H1 (cell line): Measurements from ENCODE around the gene UGT1A9.

Experiments
- EP300 ChIP-seq, 2 experiments: IDR thresholded peaks; 1 replicate in 1 of 2; 2 replicates in 1 of 2; pipeline ENCODE4 v1.6.1; 2011 to 2012; ENCODE audit warnings: low read depth in 2 of 2, low read length in 2 of 2, mild to moderate bottlenecking in 2 of 2, borderline replicate concordance in 1 of 2, inconsistent platforms in 1 of 2, moderate library complexity in 1 of 2
- NANOG ChIP-seq: IDR thresholded peaks from 2 replicates; pipeline ENCODE4 v1.6.1; 2011; ENCODE audit warnings: low read length, low read depth, mild to moderate bottlenecking, inconsistent platforms; ENCODE audit not compliant: insufficient read depth, poor library complexity, severe bottlenecking
- TF ChIP-seq, protein P1 (sequence below), 3 experiments: IDR thresholded peaks; 1 replicate in 2 of 3; 2 replicates in 1 of 3; pipeline versions ENCODE4 v1.5.1 to v1.6.1; 2011; ENCODE audit warnings: low read length in 3 of 3, mild to moderate bottlenecking in 3 of 3, inconsistent platforms in 2 of 3, low read depth in 1 of 3, moderate library complexity in 1 of 3; ENCODE audit not compliant: insufficient read depth in 1 of 3; ENCODE audit errors: control extremely low read depth in 1 of 3

DNA sequence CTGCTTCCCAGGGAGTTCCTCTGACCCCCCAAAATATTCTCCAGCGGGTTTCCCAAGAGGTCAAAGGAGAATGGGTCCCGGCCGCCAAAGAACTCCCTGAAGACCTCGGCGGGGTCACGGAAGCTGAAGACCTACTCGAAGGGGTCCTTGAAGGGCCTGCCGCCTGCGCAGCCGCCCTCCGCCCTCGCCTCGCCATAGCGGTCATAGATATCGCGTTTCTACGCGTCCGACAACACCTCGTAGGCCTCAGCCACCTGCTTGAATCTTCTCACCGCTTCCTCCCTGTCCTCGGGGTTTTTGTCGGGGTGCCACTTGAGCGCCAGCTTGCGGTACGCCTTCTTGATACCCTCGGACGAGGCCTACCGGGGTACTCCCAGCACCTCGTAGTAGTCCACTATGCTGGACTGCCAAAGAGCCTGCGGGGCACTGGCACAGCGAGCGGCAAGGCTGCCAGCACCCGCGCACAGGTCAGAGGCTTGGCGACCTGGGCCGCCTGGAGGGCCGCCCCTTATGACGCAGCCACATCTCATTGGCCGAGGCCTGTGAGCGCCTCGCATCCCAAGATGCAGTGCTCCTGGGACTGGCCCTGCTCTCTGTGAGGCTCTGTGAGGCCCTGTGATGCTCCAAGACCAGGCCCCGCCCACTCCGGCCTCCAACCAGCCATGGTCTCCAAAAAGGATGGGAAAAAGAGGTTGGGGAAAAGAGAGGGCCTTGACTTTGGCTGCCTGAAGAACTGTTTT lies 83.3 kb downstream of the UGT1A9 start:
- TF ChIP-seq, protein P1, sequence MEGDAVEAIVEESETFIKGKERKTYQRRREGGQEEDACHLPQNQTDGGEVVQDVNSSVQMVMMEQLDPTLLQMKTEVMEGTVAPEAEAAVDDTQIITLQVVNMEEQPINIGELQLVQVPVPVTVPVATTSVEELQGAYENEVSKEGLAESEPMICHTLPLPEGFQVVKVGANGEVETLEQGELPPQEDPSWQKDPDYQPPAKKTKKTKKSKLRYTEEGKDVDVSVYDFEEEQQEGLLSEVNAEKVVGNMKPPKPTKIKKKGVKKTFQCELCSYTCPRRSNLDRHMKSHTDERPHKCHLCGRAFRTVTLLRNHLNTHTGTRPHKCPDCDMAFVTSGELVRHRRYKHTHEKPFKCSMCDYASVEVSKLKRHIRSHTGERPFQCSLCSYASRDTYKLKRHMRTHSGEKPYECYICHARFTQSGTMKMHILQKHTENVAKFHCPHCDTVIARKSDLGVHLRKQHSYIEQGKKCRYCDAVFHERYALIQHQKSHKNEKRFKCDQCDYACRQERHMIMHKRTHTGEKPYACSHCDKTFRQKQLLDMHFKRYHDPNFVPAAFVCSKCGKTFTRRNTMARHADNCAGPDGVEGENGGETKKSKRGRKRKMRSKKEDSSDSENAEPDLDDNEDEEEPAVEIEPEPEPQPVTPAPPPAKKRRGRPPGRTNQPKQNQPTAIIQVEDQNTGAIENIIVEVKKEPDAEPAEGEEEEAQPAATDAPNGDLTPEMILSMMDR (IDR thresholded peaks at IDR 0.05; ENCODE audit: control extremely low read depth in 1 of 3, insufficient read depth in 1 of 3, low read depth in 1 of 3, low read length in 3 of 3) = no peak
- TF ChIP-seq NANOG (no peak), EP300 (IDR thresholded peaks at IDR 0.05; ENCODE audit: borderline replicate concordance in 1 of 2, low read depth in 2 of 2, low read length in 2 of 2) (no peak)
